Dermis microvascular lymphatic vessel endothelial cell (primary cell): ENCODE data around the gene NELL1. TPM values are rescaled to one million over a fixed set of nuclear protein-coding genes. Genes with fewer than 3 reads are reported as not detected.

Experiments
- DNase-seq, 2 donors: peaks; one replicate each; pipeline versions ENCODE4 v3.0.0 to v3.0.0-alpha.2; 2010; ENCODE audit warnings: low read depth in 2 of 2
- total RNA-seq: library from RNA; depleted of rRNA; stranded (reverse); fragments of >200 nt; gene quantifications from 2 replicates; pipeline ENCODE4 v1.2.1, GENCODE V29; 2014

The NELL1 gene
- total RNA-seq, 1 donor from 2014 or later, result not detected

- DNase-seq, result no peak
These were observed 884.9 kb downstream of the NELL1 start for GRCh38 chr11:21554284-21554683.

- DNase-seq, result no peak
These were observed 887.5 kb downstream of the NELL1 start for GRCh38 chr11:21556926-21557325.

- DNase-seq, result no peak
These were observed 891.1 kb downstream of the NELL1 start for GRCh38 chr11:21560466-21560975.

GRCh38 chr11:21561581-21561980, 892.2 kb downstream of the NELL1 start:
- DNase-seq, result no peak

- no peak for DNase-seq
These were observed 894.7 kb downstream of the NELL1 start for GRCh38 chr11:21564095-21564494.

- no peak for DNase-seq
These were observed 895.7 kb downstream of the NELL1 start for GRCh38 chr11:21564833-21565682.

- no peak for DNase-seq
These were observed 897.2 kb downstream of the NELL1 start for GRCh38 chr11:21566521-21567117.

GRCh38 chr11:21567645-21568290, 898.4 kb downstream of the NELL1 start:
- DNase-seq, result no peak

GRCh38 chr11:21572210-21572609, 902.8 kb downstream of the NELL1 start:
- no peak for DNase-seq

- DNase-seq, result no peak
These were observed 913.4 kb downstream of the NELL1 start for GRCh38 chr11:21582791-21583190.

- no peak for DNase-seq
These were observed 919.4 kb downstream of the NELL1 start for GRCh38 chr11:21588754-21589153.

GRCh38 chr11:21602699-21603098, 933.3 kb downstream of the NELL1 start:
- no peak for DNase-seq

GRCh38 chr11:21603886-21604285, 934.5 kb downstream of the NELL1 start:
- DNase-seq, result no peak

- DNase-seq, result no peak
These were observed 935.2 kb downstream of the NELL1 start for GRCh38 chr11:21604564-21604963.

- DNase-seq, result no peak
These were observed 942.9 kb downstream of the NELL1 start for GRCh38 chr11:21612326-21612725.

GRCh38 chr11:21614961-21615360, 945.6 kb downstream of the NELL1 start:
- no peak for DNase-seq

- no peak for DNase-seq
These were observed 946.6 kb downstream of the NELL1 start for GRCh38 chr11:21615955-21616371.

GRCh38 chr11:21622566-21622965, 953.2 kb downstream of the NELL1 start:
- DNase-seq, result no peak

- DNase-seq, result no peak
These were observed 953.6 kb downstream of the NELL1 start for GRCh38 chr11:21622995-21623394.
